ENCODE measurements around the gene ZFP42. TPM values are rescaled to one million over a fixed set of nuclear protein-coding genes. Genes with fewer than 3 reads are reported as not detected.

ZFP42 gene
- total RNA-seq, 2 experiments from 2014 or later = not detected

- POLR2A ChIA-PET = no interaction called here
- Mint-ChIP-seq H3K27me3 (peaks cover 12% of the 10 kb centered on the region), H3K4me3 (no peak overlapping the region), H3K9me3 (peaks cover 16% of the 10 kb centered on the region), H3K4me1 (ENCODE audit: low read depth) (no peaks in the 10 kb centered on the region), H3K27ac (no peak overlapping the region), H3K36me3 (ENCODE audit: low read depth) (peaks cover 2% of the 10 kb centered on the region)
- DNase-seq = no peak
- no peak for ATAC-seq
- intact Hi-C loops (cut with micrococcal nuclease) = no loop called here
- no peak for TF ChIP-seq CTCF (IDR thresholded peaks at IDR 0.05)
- CTCF ChIA-PET = no interaction called here
Observed at GRCh38 chr4:187999406-187999932, 3.9 kb downstream of the ZFP42 start.

GRCh38 chr4:188002323-188002722 is 6.8 kb downstream of the ZFP42 start:
- Mint-ChIP-seq H3K27me3 (peaks cover 3% of the 10 kb centered on the region), H3K4me1 (ENCODE audit: low read depth) (no peaks in the 10 kb centered on the region), H3K27ac (no peak overlapping the region), H3K36me3 (ENCODE audit: low read depth) (peaks cover 2% of the 10 kb centered on the region), H3K9me3 (peaks cover 14% of the 10 kb centered on the region), H3K4me3 (no peak overlapping the region)
- intact Hi-C loops (cut with micrococcal nuclease) = no loop called here
- ChIA-PET CTCF (no interaction called here), POLR2A (no interaction called here)
- no peak for TF ChIP-seq CTCF (IDR thresholded peaks at IDR 0.05)
- ATAC-seq = no peak
- no peak for DNase-seq

- Mint-ChIP-seq H3K36me3 (ENCODE audit: low read depth) (no peaks in the 10 kb centered on the region), H3K9me3 (peaks cover 11% of the 10 kb centered on the region), H3K4me3 (no peak overlapping the region), H3K27me3 (no peaks in the 10 kb centered on the region), H3K27ac (no peak overlapping the region), H3K4me1 (ENCODE audit: low read depth) (no peaks in the 10 kb centered on the region)
- TF ChIP-seq CTCF (IDR thresholded peaks at IDR 0.05) = no peak
- intact Hi-C loops (cut with micrococcal nuclease) = no loop called here
- DNase-seq = no peak
- CTCF ChIA-PET = no interaction called here
- POLR2A ChIA-PET = no interaction called here
- ATAC-seq = no peak
Observed at GRCh38 chr4:188002751-188003150, 7.2 kb downstream of the ZFP42 start.

GRCh38 chr4:188005561-188005960 is 10.0 kb downstream of the ZFP42 start:
- Mint-ChIP-seq H3K36me3 (ENCODE audit: low read depth) (no peaks in the 10 kb centered on the region), H3K4me1 (ENCODE audit: low read depth) (no peaks in the 10 kb centered on the region), H3K9me3 (peaks cover 12% of the 10 kb centered on the region), H3K4me3 (no peak overlapping the region), H3K27ac (no peak overlapping the region), H3K27me3 (no peaks in the 10 kb centered on the region)
- no peak for ATAC-seq
- no peak for DNase-seq
- CTCF ChIA-PET = no interaction called here
- no peak for TF ChIP-seq CTCF (IDR thresholded peaks at IDR 0.05)
- POLR2A ChIA-PET = interaction anchor here (0.9 kb wide), 1 partner anchor 32 kb away, joined by 5 read pairs; no protein-coding TSS in a partner anchor
- intact Hi-C loops (cut with micrococcal nuclease) = no loop called here

GRCh38 chr4:188006285-188006848 is 10.8 kb downstream of the ZFP42 start:
- POLR2A ChIA-PET = interaction anchor here (0.9 kb wide), 1 partner anchor 31 kb away, joined by 5 read pairs; no protein-coding TSS in a partner anchor
- Mint-ChIP-seq H3K27me3 (no peaks in the 10 kb centered on the region), H3K4me1 (ENCODE audit: low read depth) (no peaks in the 10 kb centered on the region), H3K4me3 (no peak overlapping the region), H3K9me3 (peaks cover 16% of the 10 kb centered on the region), H3K36me3 (ENCODE audit: low read depth) (no peaks in the 10 kb centered on the region), H3K27ac (no peak overlapping the region)
- intact Hi-C loops (cut with micrococcal nuclease) = no loop called here
- CTCF ChIA-PET = no interaction called here
- ATAC-seq (no peak), DNase-seq (no peak)
- no peak for TF ChIP-seq CTCF (IDR thresholded peaks at IDR 0.05)
